ENCODE results near the gene PTF1A. TPM values are rescaled to one million over a fixed set of nuclear protein-coding genes. Genes with fewer than 3 reads are reported as not detected.

The PTF1A gene
- total and polyA plus RNA-seq, 2 of the 4 experiments (the other 2 are of a cell fraction) = not detected

GRCh38 chr10:23238015-23238414, 45.9 kb downstream of the PTF1A start:
- H4K91ac ChIP-seq (ENCODE audit: insufficient read depth, low read depth, low read length) = no peak overlapping the region
- ChIA-PET POLR2A (ENCODE audit: unreplicated experiment) (no interaction called here), CTCF (no interaction called here)
- no TSS peak for BruUV-seq (replicated peaks)
- no peak overlapping the region for H2BK15ac ChIP-seq (ENCODE audit: low read depth, low read length)
- in situ Hi-C loops (cut with MboI; ENCODE audit: low sequenced_read_pairs) = no loop called here
- intact Hi-C loops (cut with micrococcal nuclease) = no loop called here
- WGBS, 2 experiments (ENCODE audit: extremely low coverage in 2 of 2, insufficient read length in 1 of 2) = no CpG with 5 or more reads among the region's 3 CpGs
- H2BK120ac ChIP-seq (ENCODE audit: low read depth, low read length) = no peak overlapping the region
- H3K27ac ChIP-seq (ENCODE audit: insufficient read depth, low read length) = no peak overlapping the region
- DNase-seq (no peak), ATAC-seq (ENCODE audit: low read depth) (no peak)
- no peaks in the 10 kb centered on the region for H3K9me3 ChIP-seq (ENCODE audit: control insufficient read depth, insufficient read depth, low read length)
- H2BK20ac ChIP-seq (ENCODE audit: low read depth, low read length) = no peak overlapping the region
- dilution Hi-C loops (cut with HindIII; ENCODE audit: low sequenced_read_pairs, unreplicated experiment) = no loop called here
- H3K4me1 ChIP-seq (ENCODE audit: control insufficient read depth, insufficient read depth, low read length) = no peaks in the 10 kb centered on the region
- no peak overlapping the region for H3K14ac ChIP-seq (replicated peaks; ENCODE audit: low read depth, low read length)
- TF ChIP-seq SMC3 (IDR thresholded peaks at IDR 0.05; ENCODE audit: low read depth, low read length) = no peak
- TF ChIP-seq ELK1 (IDR thresholded peaks at IDR 0.05; ENCODE audit: borderline replicate concordance, low read depth, low read length) = no peak
- no peak for TF ChIP-seq CEBPB (IDR thresholded peaks at IDR 0.05; ENCODE audit: low read depth, low read length)
- no peak for TF ChIP-seq RCOR1 (IDR thresholded peaks at IDR 0.05; ENCODE audit: insufficient replicate concordance, low read length)
- TF ChIP-seq CHD1 (IDR thresholded peaks at IDR 0.05; ENCODE audit: low read depth, low read length) = no peak
- TF ChIP-seq CTCF (conservative IDR thresholded peaks at IDR 0.05; ENCODE audit: low read depth, low read length) = no peak
- no peak for TF ChIP-seq MAZ (IDR thresholded peaks at IDR 0.05; ENCODE audit: borderline replicate concordance, low read depth, low read length)
- TF ChIP-seq BHLHE40 (IDR thresholded peaks at IDR 0.05; ENCODE audit: low read depth, low read length) = no peak
- H3K79me1 ChIP-seq (ENCODE audit: low read depth in 1 of 2, low read length in 2 of 2) = no peaks in the 10 kb centered on the region
- no peak overlapping the region for H3K56ac ChIP-seq (ENCODE audit: extremely low read depth, insufficient read depth, low read length)
- no peak overlapping the region for H2AK5ac ChIP-seq (ENCODE audit: low read depth, low read length)
- no peaks in the 10 kb centered on the region for H3K9me1 ChIP-seq (ENCODE audit: insufficient read depth, low read length)
- H4K20me1 ChIP-seq (ENCODE audit: insufficient read depth, low read length) = no peaks in the 10 kb centered on the region
- no peak overlapping the region for H2AFZ ChIP-seq (replicated peaks; ENCODE audit: low read length, poor library complexity)
- no peak overlapping the region for H2AK9ac ChIP-seq (replicated peaks; ENCODE audit: low read depth, low read length, poor library complexity)
- no peaks in the 10 kb centered on the region for H3K27me3 ChIP-seq (ENCODE audit: control insufficient read depth, insufficient read depth, low read length)
- H2BK5ac ChIP-seq (ENCODE audit: low read depth, low read length, poor library complexity, severe bottlenecking) = no peak overlapping the region
- H4K8ac ChIP-seq (ENCODE audit: low read depth in 2 of 2, low read length in 2 of 2) = no peak overlapping the region
- H4K5ac ChIP-seq (ENCODE audit: low read depth, low read length) = no peak overlapping the region
- no peak overlapping the region for H3K4ac ChIP-seq (ENCODE audit: low read depth, low read length)
- H3K18ac ChIP-seq (ENCODE audit: low read depth, low read length) = no peak overlapping the region
- no peak overlapping the region for H3K23ac ChIP-seq (ENCODE audit: low read depth, low read length)
- no peak overlapping the region for H3K4me3 ChIP-seq (ENCODE audit: insufficient read depth, low read depth, low read length)
- H3K4me2 ChIP-seq (ENCODE audit: low read depth, low read length) = no peak overlapping the region
- H3K9ac ChIP-seq (ENCODE audit: low read depth, low read length) = no peak overlapping the region
- no peaks in the 10 kb centered on the region for H3K36me3 ChIP-seq (ENCODE audit: control insufficient read depth, insufficient read depth, low read length)

Measured in IMR-90 (cell line).